Mesendoderm (in vitro differentiated cells): ENCODE data around the gene TGFBR3.
"Not testable (repeated sequence)": the region's sequence is repeated elsewhere in the genome, so short reads cannot be mapped to it uniquely, and the experiment has no call there.

Experiments
- DNase-seq: peaks from one replicate; pipeline ENCODE4 v3.0.0; 2013
- H2AK5ac ChIP-seq: 2 replicates; pipeline ENCODE4 v1.6.1; 2013; ENCODE audit warnings: low read length, inconsistent platforms
- H2BK120ac ChIP-seq: 2 replicates; pipeline ENCODE4 v1.6.1; 2013; ENCODE audit warnings: low read depth, mild to moderate bottlenecking, low read length, moderate library complexity, mixed read lengths
- H2BK15ac ChIP-seq: replicated peaks from 2 replicates; pipeline ENCODE4 v1.6.1; 2013; ENCODE audit warnings: low read depth, mild to moderate bottlenecking, moderate library complexity
- H2BK5ac ChIP-seq: 2 replicates; pipeline ENCODE4 v1.6.1; 2013; ENCODE audit warnings: low read length, inconsistent platforms
- H3K18ac ChIP-seq: 2 replicates; pipeline ENCODE4 v1.6.1; 2013; ENCODE audit warnings: mild to moderate bottlenecking, low read length, mixed read lengths
- H3K23ac ChIP-seq: one replicate; pipeline ENCODE4 v1.6.1; 2013; ENCODE audit warnings: low read length
- H3K27ac ChIP-seq: 2 replicates; pipeline ENCODE4 v1.5.1; 2013; ENCODE audit warnings: low read depth, mild to moderate bottlenecking, inconsistent platforms, low read length, moderate library complexity
- H3K27me3 ChIP-seq: 2 replicates; pipeline ENCODE4 v1.6.1; 2013; ENCODE audit warnings: low read length, control low read depth, mild to moderate bottlenecking, inconsistent platforms; ENCODE audit not compliant: insufficient read depth, poor library complexity
- H3K36me3 ChIP-seq: 2 replicates; pipeline ENCODE4 v1.6.1; 2013; ENCODE audit warnings: low read length, inconsistent platforms; ENCODE audit not compliant: control insufficient read depth, insufficient read depth
- H3K4ac ChIP-seq: one replicate; pipeline ENCODE4 v1.6.1; 2013; ENCODE audit warnings: low read depth, mild to moderate bottlenecking, low read length, moderate library complexity
- H3K4me1 ChIP-seq: 2 replicates; pipeline ENCODE4 v1.6.1; 2013; ENCODE audit warnings: low read depth, low read length, inconsistent platforms; ENCODE audit not compliant: control insufficient read depth
- H3K4me2 ChIP-seq: 2 replicates; pipeline ENCODE4 v1.6.1; 2013; ENCODE audit warnings: low read length
- H3K4me3 ChIP-seq: 2 replicates; pipeline ENCODE4 v1.5.1; 2013; ENCODE audit warnings: mild to moderate bottlenecking, low read length
- H3K56ac ChIP-seq: one replicate; pipeline ENCODE4 v1.6.1; 2013; ENCODE audit warnings: low read length
- H3K79me1 ChIP-seq: 2 replicates; pipeline ENCODE4 v1.6.1; 2013; ENCODE audit warnings: low read length, inconsistent platforms
- H3K79me2 ChIP-seq: 2 replicates; pipeline ENCODE4 v1.6.1; 2013; ENCODE audit warnings: mild to moderate bottlenecking, low read length; ENCODE audit not compliant: control insufficient read depth, insufficient read depth
- H3K9ac ChIP-seq: 2 replicates; pipeline ENCODE4 v1.6.1; 2013; ENCODE audit warnings: low read length, inconsistent platforms
- H4K5ac ChIP-seq: one replicate; pipeline ENCODE4 v1.6.1; 2013; ENCODE audit warnings: low read length
- H4K8ac ChIP-seq: one replicate; pipeline ENCODE4 v1.6.1; 2013; ENCODE audit warnings: low read depth, mild to moderate bottlenecking, control low read depth, low read length, moderate library complexity
- WGBS: extraction: QIAGEN DNeasy Blood & Tissue Kit; methylation state at CpG from one replicate; pipeline ENCODE4 v1.1.7; 2013; ENCODE audit warnings: low lambda C conversion rate, missing lambda C conversion rate; ENCODE audit not compliant: insufficient coverage; ENCODE audit errors: extremely low coverage; 5-methylcytosine and 5-hydroxymethylcytosine counted together

Gene TGFBR3

DNA sequence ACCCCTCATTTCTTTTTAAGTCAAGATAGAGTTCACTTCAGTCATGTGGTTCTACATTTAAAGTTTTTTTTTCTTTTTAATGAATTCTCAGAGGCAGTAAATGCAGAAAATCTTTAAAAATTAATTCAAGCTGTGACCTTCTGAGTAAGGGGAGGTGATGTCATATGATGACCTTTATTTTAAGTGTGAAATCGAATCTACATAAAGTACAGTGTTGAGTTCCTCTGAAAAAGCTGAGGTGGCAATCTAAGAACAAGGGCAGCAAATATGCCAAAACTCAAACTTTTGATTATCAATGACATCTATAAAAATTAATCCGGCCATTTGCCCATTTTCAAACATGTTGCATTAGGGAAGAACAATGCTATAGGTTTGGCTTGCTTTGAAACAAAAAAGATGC lies 211.8 kb downstream of the TGFBR3 start:
- H3K4me3 ChIP-seq: no peak overlapping the region
- H2BK5ac ChIP-seq: no peak overlapping the region
- H3K18ac ChIP-seq: no peak overlapping the region
- H4K8ac ChIP-seq: no peak overlapping the region
- H3K4me2 ChIP-seq: no peak overlapping the region
- H2BK15ac ChIP-seq: no peak overlapping the region
- H2AK5ac ChIP-seq: no peak overlapping the region
- H4K5ac ChIP-seq: no peak overlapping the region
- H3K79me1 ChIP-seq: no peaks in the 10 kb centered on the region
- H3K27ac ChIP-seq: no peak overlapping the region
- no peaks in the 10 kb centered on the region for H3K79me2 ChIP-seq
- no peak overlapping the region for H3K23ac ChIP-seq
- no peak overlapping the region for H2BK120ac ChIP-seq
- H3K56ac ChIP-seq: no peak overlapping the region
- H3K27me3 ChIP-seq: no peaks in the 10 kb centered on the region
- no peaks in the 10 kb centered on the region for H3K4me1 ChIP-seq
- no CpG with 5 or more reads among the region's 2 CpGs for WGBS
- no peaks in the 10 kb centered on the region for H3K36me3 ChIP-seq
- no peak overlapping the region for H3K9ac ChIP-seq
- no peak overlapping the region for H3K4ac ChIP-seq
- no peak for DNase-seq

DNA sequence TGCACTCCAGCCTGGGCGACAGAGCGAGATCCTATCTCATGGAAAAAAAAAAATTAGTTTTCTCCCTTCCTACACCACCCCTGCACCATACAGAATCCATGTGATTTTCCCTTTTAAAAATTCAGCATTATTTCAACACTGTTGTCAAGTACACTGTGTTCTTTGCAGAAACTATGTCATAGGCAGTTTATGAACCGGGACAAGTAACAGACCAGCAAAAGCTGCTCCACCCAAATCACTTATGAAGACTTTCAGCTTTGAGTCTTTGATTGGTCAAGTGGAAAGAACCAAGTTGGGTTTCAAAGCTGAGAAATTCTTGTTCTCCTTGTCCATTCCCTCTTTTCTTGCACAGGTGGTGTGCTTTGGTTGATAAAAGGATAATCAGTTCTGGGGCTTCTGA lies 212.3 kb downstream of the TGFBR3 start:
- no peak overlapping the region for H3K4me2 ChIP-seq
- H3K4me1 ChIP-seq: no peaks in the 10 kb centered on the region
- no peak overlapping the region for H2BK15ac ChIP-seq
- H2BK5ac ChIP-seq: no peak overlapping the region
- no CpG with 5 or more reads among the region's 3 CpGs for WGBS
- no peak overlapping the region for H2AK5ac ChIP-seq
- H3K9ac ChIP-seq: no peak overlapping the region
- no peak overlapping the region for H3K23ac ChIP-seq
- no peaks in the 10 kb centered on the region for H3K79me1 ChIP-seq
- no peaks in the 10 kb centered on the region for H3K36me3 ChIP-seq
- H3K27ac ChIP-seq: no peak overlapping the region
- no peak overlapping the region for H3K4me3 ChIP-seq
- no peak overlapping the region for H3K4ac ChIP-seq
- H3K56ac ChIP-seq: no peak overlapping the region
- DNase-seq: no peak
- no peak overlapping the region for H4K8ac ChIP-seq
- H3K27me3 ChIP-seq: no peaks in the 10 kb centered on the region
- H2BK120ac ChIP-seq: no peak overlapping the region
- no peak overlapping the region for H3K18ac ChIP-seq
- no peaks in the 10 kb centered on the region for H3K79me2 ChIP-seq
- H4K5ac ChIP-seq: no peak overlapping the region

DNA sequence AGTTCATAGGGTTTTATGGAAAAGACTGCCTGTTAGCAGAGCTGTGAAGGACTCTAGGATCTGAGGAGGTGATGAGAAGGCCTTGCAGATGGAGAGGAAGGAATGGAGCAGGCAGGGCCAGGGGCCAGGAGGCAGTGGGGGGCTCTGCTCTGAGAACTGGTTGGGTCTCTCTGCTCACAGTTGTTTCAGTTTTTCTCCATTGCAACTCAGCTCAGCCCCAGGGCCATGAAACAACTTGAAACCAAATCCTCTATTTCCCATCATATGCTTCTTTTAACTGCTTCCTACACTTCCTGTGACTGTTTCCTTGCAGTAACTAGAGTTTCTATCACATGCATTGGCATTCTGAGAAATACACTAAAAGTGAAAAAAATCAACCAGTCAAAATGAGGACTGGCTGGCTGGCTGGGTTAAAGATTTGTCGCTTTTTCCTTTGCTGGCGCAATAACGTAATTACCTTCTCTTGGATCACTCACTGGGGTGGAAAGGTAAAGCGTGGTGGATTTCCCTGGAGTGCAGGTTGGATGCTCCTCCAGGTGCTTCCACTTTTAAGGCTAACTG lies 213.3 kb downstream of the TGFBR3 start:
- Histone ChIP-seq H3K56ac (no peak overlapping the region), H2BK120ac (no peak overlapping the region), H3K79me1 (no peaks in the 10 kb centered on the region), H2BK5ac (no peak overlapping the region), H3K27me3 (no peaks in the 10 kb centered on the region), H2BK15ac (no peak overlapping the region), H3K4ac (no peak overlapping the region), H3K4me1 (no peaks in the 10 kb centered on the region), H3K23ac (no peak overlapping the region), H3K9ac (no peak overlapping the region), H3K18ac (no peak overlapping the region), H3K36me3 (no peaks in the 10 kb centered on the region), H3K27ac (no peak overlapping the region), H4K5ac (no peak overlapping the region), H2AK5ac (no peak overlapping the region), H3K4me3 (no peak overlapping the region), H3K4me2 (no peak overlapping the region), H3K79me2 (no peaks in the 10 kb centered on the region), H4K8ac (no peak overlapping the region)
- no peak for DNase-seq
- WGBS: no CpG with 5 or more reads among the region's 4 CpGs

DNA sequence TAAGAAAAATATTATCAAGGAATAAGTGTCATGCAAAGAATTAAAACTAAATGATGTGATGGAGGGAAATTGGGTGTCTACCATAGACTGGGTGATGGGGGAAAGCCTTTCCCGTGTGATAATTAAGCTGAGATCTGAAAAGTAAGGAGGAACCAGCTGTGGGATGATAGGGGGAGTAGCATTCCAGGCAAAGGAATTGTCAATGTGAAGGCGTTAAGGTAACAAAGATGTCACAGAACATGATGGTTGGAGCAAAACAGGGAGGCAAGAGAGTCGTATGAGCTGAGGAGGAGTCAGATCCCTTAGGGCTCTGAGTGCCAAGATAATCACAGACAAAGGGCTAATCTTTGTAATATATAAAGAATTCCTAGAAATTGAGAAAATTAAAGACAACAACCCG lies 215.2 kb downstream of the TGFBR3 start:
- Histone ChIP-seq H3K36me3 (no peaks in the 10 kb centered on the region), H3K79me2 (no peaks in the 10 kb centered on the region), H3K27me3 (no peaks in the 10 kb centered on the region), H3K18ac (no peak overlapping the region), H2BK5ac (no peak overlapping the region), H4K8ac (no peak overlapping the region), H3K9ac (no peak overlapping the region), H3K23ac (no peak overlapping the region), H3K56ac (no peak overlapping the region), H2BK120ac (no peak overlapping the region), H3K4me2 (no peak overlapping the region), H3K27ac (no peak overlapping the region), H2AK5ac (no peak overlapping the region), H2BK15ac (no peak overlapping the region), H3K79me1 (no peaks in the 10 kb centered on the region), H4K5ac (no peak overlapping the region), H3K4me3 (no peak overlapping the region), H3K4ac (no peak overlapping the region), H3K4me1 (no peaks in the 10 kb centered on the region)
- no peak for DNase-seq
- no CpG with 5 or more reads among the region's 4 CpGs for WGBS

GRCh38 chr1:91669584-91670350 lies 216.2 kb downstream of the TGFBR3 start:
- H3K4me3 ChIP-seq: no peak overlapping the region
- H3K36me3 ChIP-seq: no peaks in the 10 kb centered on the region
- H2BK120ac ChIP-seq: no peak overlapping the region
- no peaks in the 10 kb centered on the region for H3K27me3 ChIP-seq
- no peak overlapping the region for H2AK5ac ChIP-seq
- no peak for DNase-seq
- WGBS: no CpG with 5 or more reads among the region's 25 CpGs
- H3K9ac ChIP-seq: no peak overlapping the region
- no peak overlapping the region for H4K5ac ChIP-seq
- H3K56ac ChIP-seq: no peak overlapping the region
- H2BK5ac ChIP-seq: no peak overlapping the region
- no peaks in the 10 kb centered on the region for H3K79me1 ChIP-seq
- H3K79me2 ChIP-seq: no peaks in the 10 kb centered on the region
- H3K4me1 ChIP-seq: no peaks in the 10 kb centered on the region
- H3K18ac ChIP-seq: no peak overlapping the region
- no peak overlapping the region for H3K4me2 ChIP-seq
- no peak overlapping the region for H2BK15ac ChIP-seq
- no peak overlapping the region for H3K23ac ChIP-seq
- H4K8ac ChIP-seq: no peak overlapping the region
- no peak overlapping the region for H3K27ac ChIP-seq
- no peak overlapping the region for H3K4ac ChIP-seq

GRCh38 chr1:91666651-91667050 lies 219.3 kb downstream of the TGFBR3 start:
- not testable (repeated sequence) for H3K36me3 ChIP-seq, H3K4me2 ChIP-seq, H3K27me3 ChIP-seq, H3K79me1 ChIP-seq, DNase-seq, H2BK120ac ChIP-seq, H3K23ac ChIP-seq, H3K56ac ChIP-seq, H2BK15ac ChIP-seq, H3K4me3 ChIP-seq, H3K79me2 ChIP-seq, H3K4me1 ChIP-seq, H3K27ac ChIP-seq, H4K5ac ChIP-seq, H3K9ac ChIP-seq, H2BK5ac ChIP-seq, H4K8ac ChIP-seq, H3K18ac ChIP-seq, H3K4ac ChIP-seq, H2AK5ac ChIP-seq
- no CpG with 5 or more reads among the region's 5 CpGs for WGBS
